AG08395 (cell line): ENCODE results near the gene ALDH9A1.
"Not testable (repeated sequence)": the region's sequence is repeated elsewhere in the genome, so short reads cannot be mapped to it uniquely, and the experiment has no call there.

Experiments used
- DNase-seq: peaks from one replicate; pipeline ENCODE4 v3.0.0; 2012; ENCODE audit warnings: mixed read lengths, low spot score

The ALDH9A1 gene

DNA sequence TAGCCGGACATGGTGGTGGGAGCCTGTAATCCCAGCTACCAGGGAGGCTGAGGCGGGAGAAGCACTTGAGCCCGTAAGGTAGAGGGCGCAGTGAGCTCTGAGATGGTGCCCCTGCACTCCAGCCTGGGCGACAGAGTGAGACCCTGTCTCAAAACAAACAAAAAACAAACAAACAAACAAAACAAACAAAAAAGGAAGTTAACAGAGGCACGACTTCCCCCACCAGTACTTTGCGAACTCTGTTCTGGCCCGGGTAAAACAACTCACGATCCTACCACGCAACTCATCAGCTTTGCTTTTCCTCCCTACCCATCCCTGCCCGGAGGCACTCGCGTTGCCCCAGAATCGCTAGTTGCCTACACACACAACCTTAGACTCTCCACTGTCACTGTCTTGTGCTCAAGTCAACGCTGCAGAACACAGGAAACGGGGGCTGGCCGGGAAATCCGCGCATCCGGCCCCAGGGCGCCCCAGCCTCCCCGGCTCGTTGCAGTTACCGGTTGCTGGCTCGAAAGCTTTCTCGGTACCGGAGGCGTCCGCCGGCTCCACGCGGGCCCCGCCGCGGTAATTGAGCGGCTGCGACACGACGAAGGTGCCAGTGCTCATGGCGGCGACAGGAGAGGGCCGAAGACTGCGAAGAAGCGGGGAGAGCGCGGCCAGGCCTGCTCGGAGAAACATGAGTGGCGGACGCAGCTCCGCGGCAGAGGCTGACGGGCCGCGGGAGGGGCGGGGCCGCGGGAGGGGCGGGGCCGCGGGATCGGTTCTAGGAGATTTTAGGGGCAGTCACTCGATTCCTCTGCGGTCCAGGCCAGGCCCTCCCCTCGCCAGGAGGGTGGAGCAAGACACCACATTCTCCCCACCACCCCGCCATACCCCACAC lies at the start of gene ALDH9A1:
TSS of gene ALDH9A1 (minus strand) at position 682 of the 880 bp plus-strand sequence. CDS start at position 678, 4 bp downstream.
- peak; percentile 95 for DNase-seq

DNA sequence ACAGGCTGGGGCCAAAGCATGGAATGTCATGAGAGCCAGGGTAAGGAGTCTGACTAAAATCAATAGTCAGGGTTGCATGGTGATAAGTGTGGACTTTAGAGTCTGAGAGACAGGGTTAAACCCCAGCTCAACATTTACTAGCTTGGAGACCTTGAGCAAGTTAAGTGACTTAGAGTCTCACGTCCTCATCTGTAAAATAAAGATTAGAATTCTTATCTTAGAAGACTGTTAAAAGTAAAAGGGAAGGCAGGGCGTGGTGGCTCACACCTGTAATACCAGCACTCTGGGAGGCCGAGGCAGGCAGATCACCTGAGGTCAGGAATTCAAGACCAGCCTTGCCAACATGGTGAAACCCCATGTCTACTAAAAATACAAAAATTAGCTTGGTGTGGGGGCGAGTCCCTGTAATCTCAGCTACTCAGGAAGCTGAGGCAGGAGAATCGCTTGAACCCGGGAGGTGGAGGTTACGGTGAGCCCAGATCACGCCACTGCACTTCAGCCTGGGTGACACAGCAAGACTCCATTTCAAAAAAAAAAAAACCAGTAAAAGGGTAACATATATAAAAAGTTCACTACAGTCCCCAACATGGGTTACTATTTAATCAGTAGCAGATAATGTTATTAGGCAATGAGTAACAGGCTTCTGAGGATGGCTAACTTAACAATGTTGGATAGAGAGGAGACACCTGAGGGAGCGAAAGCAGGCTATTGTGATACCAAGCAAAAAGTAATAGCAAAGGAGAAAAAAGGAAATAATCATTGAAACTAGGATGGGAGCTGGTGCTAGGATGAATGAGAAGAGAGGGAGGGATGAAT lies 49.5 kb upstream of the ALDH9A1 start:
- no peak for DNase-seq

DNA sequence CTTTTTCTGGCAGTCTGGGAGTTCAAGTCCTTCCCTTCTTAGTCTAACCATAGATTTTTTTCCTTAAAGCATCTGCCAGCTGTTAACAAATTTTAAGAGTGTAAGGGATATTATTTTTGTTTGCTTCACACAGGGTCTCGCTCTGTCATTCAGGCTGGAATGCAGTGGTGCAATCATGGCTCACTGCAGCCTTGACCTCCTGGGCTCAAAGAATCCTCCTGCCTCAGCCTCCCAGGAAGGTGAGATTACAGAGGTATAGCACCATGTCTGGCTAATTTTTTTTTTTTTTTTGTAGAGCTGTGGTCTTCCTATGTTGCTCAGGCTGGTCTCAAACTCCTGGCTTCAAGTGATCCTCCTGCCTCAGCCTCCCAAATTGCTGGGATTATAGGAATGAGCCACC lies 46.6 kb upstream of the ALDH9A1 start:
- DNase-seq, result not testable (repeated sequence)

DNA sequence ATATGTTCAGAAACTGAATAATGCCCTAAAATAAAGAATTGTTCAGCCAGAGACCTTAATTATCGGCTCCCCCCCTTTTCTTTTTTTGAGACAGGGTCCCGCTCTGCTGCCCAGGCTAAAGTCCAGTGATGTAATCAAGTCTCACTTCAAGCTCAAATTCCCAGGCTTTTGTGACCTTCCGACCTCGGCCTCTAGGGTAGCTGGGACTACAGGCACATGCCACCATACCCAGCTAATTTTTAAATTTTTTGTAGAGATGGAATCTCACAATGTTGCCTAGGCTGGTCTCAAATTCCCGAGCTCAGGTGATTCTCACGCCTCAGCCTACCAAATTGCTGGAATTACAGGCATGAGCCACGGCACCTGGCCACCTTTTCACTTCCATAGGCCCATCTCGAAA lies 43.8 kb upstream of the ALDH9A1 start:
- no peak for DNase-seq

DNA sequence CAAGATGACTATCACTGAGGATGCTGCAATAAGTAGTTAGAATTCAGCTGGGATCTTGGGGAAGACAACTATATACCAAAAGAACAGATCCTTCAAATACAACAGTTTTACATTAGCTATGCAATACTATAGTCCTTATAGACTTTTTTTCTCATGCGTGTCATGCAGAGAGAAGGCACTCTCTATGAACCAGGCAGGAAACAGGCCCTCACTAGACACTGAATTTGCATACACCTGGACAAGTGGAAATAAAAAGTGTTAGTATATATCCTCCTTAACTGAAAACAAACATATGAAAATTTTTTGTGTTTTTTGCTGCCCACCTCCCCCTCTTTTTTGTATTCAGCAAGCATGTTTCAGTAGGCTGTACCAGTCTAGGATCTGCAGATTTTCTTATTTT lies 40.4 kb upstream of the ALDH9A1 start:
- no peak for DNase-seq

DNA sequence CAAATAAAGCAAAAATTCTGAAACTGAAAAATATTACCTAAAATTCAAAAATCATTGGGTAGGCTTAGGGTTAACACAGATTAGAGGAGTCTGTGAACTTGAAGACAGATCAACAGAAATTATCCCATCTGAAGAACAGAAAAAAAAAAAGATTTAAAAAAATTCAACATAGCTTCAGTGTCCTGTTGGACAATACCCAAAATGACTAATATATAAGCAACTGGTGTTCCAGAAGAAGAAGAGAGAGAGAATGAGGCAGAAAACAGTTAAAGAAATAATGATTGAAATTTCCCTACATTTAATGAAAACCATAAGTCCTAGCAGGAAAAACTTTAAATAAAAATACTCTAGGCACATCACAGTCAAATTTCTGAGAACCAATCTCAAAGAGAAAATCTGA lies 38.8 kb upstream of the ALDH9A1 start:
- DNase-seq, result no peak

DNA sequence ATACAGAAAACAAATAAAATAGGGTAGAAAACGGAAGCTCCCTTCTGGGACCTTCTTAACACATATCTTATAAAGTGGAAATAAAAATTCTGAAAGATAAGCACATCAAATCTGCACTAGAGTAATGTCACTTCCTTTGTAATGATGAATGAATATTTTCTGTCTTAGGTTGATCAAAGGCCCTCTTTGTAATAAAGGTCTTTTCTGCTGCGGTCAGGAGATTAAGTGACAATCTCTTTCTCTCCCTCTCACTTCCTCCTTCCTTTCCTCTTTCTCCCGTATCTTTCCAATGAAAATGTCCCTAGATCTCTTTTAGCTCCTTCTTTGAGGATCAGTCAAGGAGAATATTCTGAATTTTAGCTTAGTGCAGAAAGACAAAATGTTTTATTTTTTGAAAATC lies 36.5 kb upstream of the ALDH9A1 start:
- no peak for DNase-seq

DNA sequence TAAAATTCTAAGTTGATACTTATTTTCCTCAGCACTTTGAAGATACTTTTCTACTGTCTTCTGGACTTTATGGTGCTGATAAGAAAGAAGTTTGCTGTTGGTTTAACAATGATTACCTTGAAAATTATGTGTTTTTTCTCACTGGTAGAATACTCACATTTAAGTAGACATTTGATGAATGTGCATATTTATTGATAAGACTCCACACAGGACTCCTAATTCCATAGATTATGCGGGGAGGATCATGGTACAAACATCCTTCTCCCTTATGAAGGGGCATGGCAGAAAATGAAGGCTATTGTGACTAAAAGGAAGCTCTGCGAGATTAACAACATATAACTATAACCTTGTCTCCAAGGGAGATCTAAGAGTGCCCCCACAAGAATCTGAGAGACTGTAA lies 28.5 kb upstream of the ALDH9A1 start:
- DNase-seq, result no peak

DNA sequence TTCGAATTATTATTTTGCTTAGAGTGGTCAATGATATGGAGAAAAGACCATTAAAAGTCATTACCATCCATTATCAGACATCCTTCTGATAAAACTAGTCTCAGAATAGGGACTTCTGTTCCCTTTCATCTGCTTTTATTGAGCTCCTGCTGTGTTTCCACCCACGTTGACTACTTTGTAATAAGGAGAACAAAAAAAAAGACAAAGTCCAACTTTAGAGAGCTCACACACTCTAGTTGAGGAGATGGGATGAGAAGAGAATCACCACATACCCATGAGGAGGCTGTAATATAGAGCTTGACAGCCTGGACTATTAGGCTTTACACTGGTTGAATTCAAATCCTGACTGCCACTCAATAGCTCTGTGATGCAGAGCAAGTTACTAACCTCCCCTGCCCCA lies 27.8 kb upstream of the ALDH9A1 start:
- no peak for DNase-seq

DNA sequence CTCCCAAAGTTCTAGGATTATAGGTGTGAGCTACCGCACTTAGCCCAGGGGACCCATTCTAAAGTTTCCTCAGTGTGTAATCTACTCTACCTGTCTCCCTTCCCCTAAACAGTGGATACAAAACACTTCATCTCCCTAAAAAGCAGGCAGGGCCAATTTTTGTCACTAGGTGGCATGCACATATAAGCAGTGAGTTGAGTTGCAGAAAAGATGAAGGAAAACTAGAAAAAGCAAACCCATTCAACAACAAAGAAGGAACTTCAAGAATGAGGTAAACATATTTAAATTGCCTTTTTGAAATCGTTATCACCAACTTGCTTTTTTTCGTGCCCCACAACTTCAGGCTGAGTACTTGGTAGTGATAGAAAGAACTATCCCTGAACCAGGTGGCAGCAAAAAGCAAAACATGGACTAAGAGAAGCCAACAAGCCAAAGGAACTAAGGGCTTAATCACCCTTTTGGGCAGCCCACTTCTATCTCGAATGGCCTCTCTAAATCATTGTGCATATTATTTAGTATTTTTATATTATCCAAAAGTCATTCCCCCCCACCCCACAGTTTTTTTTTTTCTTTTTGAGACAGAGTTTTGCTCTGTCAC lies 19.7 kb upstream of the ALDH9A1 start:
- DNase-seq, result peak; percentile 65

DNA sequence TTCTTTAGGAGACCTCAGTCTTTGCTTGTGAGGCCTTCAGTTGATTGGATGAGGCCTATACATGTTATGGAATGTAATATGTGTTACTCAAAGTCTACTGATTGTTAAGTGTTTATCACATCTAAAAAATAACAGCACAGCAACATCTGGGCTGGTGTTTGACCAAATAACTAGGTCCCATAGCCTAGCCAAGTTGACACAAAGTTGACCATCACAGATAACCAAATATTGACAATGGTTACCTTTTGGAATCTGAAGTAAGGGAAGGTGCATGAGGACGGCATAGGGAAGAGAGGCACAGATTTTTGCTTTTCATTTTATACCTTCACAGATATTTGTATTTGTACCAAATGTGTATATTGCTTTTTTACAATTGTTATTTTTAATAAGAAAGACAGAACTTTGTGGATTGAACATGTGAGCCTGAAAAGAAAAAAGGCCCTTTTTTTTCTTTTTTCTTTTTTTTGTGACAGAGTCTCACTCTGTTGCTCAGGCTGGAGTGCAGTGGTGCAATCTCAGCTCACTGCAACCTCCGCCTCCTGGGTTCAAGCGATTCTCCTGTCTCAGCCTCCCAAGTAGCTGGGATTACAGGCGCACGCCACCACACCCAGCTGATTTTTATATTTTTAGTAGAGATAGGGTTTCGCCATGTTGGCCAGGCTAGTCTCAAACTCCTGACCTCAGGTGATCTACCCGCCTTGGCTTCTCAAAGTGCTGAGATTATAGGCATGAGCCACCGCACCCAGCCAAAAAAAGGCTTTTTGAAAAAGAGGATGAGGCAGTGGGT lies 18.1 kb upstream of the ALDH9A1 start:
- DNase-seq, result not testable (repeated sequence)

DNA sequence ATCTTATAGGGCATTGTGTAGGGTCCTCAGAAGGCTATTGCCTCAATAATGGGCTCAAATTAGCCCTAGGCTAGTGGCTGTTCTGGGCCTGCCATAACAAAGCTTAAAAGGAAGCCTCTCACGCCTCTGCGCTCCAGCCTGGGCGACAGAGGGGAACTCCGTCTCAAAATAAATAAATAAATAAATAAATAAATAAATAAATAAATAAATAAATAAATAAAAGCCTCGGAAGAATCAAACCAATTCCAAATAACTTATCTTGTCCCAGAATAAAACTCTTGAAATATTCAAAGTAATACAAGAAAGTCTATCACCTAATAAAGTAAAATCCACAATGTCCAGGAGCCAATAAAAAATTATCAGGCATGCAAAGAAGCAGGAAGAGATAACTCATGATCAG lies 14.4 kb upstream of the ALDH9A1 start:
- no peak for DNase-seq

DNA sequence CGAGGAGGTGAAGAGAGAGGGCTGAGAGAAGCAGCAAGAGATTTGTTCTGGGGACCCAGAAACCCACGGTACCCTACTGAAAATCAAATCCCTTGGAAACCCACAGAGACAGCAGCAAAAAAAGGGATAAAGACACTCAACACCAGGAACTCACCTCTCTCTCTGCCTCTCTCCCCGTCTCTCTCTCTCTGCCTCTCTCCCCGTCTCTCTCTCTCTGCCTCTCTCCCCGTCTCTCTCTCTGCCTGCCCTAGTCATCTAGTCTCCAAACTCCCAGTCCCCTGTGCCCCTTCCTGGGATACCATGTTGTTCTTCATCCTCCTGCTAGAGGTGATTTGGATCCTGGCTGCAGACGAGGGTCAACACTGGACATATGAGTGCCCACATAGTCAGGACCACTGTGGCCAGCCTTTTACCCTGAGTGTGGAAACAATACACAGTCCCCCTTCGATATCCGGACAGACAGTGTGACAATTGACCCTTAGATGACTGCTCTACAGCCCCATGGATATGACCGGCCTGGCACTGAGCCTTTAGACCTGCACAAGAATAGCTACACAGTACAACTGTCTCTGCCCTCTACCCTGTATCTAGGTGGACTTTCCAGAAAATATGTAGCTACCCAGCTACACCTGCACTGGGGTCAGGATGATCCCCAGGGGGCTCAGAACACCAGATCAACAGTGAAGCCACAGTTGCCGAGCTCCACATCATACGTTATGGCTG lies 9.8 kb upstream of the ALDH9A1 start:
- DNase-seq, result no peak

DNA sequence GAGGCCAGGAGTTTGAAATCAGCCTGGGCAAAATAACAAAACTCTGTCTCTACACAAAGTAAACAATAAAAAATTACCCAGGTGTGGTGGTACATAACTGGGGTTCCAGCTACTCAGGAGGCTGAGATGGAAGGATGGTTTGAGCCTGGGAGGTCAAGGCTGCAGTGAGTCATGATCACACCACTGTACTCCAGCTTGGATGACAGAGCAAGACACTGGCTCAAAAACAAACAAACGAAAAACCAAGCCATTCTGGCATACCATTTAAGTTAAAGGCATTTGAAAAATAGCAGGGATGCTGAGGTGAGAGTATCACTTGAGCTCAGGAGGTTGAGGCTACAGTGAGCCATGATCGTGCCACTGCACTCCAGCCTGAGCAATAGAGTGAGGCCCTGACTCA lies 5.3 kb upstream of the ALDH9A1 start:
- no peak for DNase-seq

DNA sequence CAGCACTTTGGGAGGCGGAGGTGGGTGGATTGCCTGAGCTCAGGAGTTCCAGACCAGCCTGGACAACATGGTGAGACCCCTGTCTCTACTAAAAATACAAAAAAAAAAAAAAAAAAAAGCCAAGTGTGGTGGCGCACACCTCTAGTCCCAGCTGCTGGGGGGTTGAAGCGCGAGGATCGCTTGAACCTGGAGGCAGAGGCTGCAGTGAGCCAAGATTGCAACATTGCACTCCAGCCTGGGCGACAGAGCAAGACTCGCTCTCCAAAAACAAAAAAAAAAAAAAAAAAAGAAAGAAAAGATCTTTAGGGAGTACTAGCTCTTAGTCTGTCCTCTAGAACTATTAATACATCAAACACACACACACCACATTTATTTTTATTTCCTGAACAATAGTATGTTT lies 3.6 kb upstream of the ALDH9A1 start:
- DNase-seq, result not testable (repeated sequence)

DNA sequence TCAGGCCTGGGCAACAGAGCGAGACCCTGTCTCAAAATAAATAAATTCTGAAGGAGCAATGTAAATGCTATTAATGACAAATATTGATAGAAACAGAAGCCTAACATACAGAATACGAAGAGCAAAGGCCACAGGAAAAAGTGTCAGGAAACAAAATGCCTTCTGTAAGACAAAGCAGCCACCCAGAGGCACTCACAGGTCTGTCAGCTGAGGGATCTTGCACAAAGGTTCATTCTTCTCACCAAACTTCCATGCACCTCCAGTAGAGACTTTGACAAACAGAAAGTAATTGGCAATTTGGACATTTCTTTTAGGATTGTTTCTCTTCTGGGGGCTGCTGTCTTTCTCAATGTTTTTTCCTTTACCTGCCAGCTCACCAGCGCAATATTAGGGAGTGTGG lies 1.2 kb upstream of the ALDH9A1 start:
- no peak for DNase-seq

DNA sequence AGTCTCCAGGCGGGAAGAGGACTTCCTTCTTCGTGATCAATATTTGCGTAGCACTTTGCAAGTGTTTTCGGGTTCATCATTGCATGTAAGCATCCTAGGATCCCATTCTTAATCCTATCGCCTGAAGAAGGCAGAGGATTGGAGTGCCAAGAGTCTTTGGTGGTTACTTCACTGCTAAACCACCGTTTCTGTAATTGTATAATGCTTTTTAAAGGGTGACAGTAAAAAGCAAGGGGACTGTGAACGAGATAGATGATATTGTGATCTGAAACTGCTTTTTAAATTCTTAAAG lies 345 bp upstream of the ALDH9A1 start:
- no peak for DNase-seq

DNA sequence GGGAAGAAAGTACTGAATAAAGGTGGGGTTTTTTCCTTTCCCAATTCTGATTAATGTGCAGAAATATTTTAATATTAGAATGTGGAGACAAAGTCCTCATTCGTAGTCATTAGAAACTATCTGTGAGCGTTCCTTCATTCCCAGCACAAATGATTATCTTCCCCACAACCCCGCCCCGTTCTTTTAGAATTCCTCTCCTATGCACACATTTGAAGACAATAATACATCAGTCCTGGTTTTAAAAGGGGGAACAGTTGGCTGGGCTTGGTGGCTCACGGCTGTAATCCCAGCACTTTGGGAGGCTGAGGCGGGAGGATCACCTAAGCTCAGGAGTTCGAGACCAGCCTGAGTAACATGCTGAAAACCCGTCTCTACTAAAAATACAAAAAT lies 876 bp downstream of the ALDH9A1 start:
- DNase-seq, result no peak

DNA sequence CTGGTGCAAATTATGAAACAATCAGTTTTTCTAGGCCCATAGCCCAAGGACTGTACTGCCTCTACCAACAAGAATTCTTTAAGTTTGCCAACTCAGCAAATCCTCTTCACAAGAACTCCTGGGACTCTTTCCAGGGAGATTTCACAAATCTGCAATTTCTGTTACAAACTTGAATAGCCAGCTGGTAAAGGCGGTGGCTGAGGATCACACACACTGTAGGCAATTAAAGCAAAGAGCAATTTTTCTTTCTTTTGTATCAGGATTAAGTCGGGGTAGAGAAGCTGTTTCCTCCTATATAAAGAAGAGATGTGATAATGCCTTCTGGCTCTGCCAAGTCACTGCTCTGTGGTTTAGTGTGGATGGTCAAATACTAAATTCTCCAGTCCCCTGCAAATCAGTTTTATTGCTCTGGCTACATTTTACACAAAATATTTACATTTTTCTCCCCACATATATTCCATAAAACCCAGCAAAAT lies 1.7 kb downstream of the ALDH9A1 start:
- DNase-seq, result peak; percentile 70

DNA sequence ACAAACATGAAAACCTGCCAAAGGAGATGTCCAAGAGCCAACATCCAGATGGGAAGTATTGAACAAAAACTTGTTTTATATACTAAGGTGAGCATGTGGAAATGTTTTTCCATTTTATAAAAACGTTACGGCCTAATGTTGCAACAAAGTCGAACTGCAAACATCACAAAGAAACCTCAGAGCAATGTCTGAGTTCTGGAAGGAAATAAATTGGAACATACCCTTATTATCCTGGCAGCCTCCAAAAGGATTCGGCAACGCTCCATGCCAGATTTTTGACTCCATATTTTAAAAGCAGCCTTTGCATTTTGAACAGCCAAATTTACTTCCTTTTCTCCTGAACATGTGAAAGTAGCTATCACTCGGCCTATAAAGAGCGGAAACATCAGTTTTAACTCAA lies 3.3 kb downstream of the ALDH9A1 start:
- no peak for DNase-seq

DNA sequence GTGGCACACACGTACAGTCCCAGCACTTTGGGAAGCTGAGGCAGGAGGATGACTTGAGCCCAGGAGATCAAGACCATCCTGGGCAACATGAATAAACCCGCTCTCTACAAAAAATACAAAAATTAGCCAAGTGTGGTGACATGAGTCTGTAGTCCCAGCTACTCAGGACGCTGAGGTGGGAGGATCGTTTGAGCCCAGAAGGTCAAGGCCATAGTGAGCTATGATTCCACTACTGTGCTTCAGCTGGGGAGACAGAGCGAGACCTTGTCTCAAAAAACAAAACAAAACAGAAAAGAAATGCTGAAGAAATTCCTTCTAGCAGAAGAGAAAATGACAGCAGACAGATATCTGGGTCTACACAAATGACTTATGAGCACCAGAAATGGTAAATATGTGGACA lies 10.3 kb downstream of the ALDH9A1 start:
- no peak for DNase-seq
